ENCODE data around the gene FGD2.

The FGD2 gene

DNA sequence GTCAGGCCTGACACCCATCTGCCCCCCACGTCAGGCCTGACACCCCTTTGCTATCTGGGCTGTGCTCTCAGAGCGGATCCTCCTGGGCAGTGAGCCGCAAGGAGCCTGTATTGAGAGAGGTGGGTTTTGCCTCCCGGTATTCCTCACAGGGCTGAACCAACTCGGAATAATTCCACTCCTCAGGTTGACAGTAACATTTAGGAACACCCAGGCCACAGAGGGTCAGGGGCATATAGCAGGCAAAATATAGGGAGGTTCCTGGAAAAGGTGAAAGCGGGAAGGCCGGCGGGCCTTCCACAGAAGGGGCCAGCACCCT is 6.8 kb upstream of the FGD2 start:
- Mint-ChIP-seq H3K4me3 (no peak overlapping the region), H3K36me3 (no peaks in the 10 kb centered on the region), H3K9me3 (no peaks in the 10 kb centered on the region), H3K4me1 (peaks cover 28% of the 10 kb centered on the region), H3K27me3 (no peaks in the 10 kb centered on the region), H3K27ac (no peak overlapping the region)
- ATAC-seq (ENCODE audit: low read depth) (no peak), DNase-seq (ENCODE audit: low spot score in 2 of 2) (no peak)

DNA sequence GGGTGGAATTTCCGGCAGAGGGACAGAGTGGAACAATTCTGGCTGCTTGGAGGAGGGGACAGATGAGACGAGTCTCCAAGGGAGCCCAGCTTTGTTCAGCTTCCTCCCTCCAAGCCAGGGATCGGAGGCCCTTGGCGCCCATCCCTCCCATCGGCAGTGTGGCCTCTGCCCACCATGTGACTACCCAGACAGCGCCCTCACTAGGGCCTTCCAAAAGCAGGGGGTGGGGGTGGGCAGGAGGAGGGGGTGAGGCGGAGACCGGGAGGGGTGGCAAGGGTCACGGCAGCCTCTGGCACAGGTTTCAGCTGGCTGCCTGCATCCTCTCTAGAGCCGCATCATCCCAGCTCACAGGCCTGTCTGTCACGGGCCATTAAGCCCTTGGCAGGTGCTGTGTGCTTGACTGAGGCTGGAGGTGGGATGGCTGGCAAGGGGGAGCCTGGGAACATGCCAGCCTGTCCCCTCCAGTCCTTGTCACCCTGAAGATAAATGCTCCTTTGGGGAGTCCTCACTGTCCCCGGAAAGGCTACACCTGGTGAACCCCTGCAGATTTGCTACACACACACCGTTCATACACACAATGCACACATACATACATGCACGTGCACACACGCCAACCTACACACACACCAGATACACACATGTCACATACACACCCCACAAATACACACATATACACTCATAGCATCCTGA is 6.2 kb upstream of the FGD2 start:
- Mint-ChIP-seq H3K9me3 (no peaks in the 10 kb centered on the region), H3K4me1 (peaks cover 32% of the 10 kb centered on the region), H3K27ac (no peak overlapping the region), H3K4me3 (no peak overlapping the region), H3K36me3 (no peaks in the 10 kb centered on the region), H3K27me3 (no peaks in the 10 kb centered on the region)
- DNase-seq (ENCODE audit: low spot score in 2 of 2) (no peak), ATAC-seq (ENCODE audit: low read depth) (no peak)

- DNase-seq (ENCODE audit: low spot score in 2 of 2) (no peak), ATAC-seq (ENCODE audit: low read depth) (no peak)
- Mint-ChIP-seq H3K36me3 (no peaks in the 10 kb centered on the region), H3K27me3 (no peaks in the 10 kb centered on the region), H3K27ac (no peak overlapping the region), H3K4me1 (peaks cover 35% of the 10 kb centered on the region), H3K9me3 (no peaks in the 10 kb centered on the region), H3K4me3 (no peak overlapping the region)
Measured at GRCh38 chr6:36999751-37000125, 5.7 kb upstream of the FGD2 start.

GRCh38 chr6:37004044-37004980 is 1.1 kb upstream of the FGD2 start:
- peak; percentile 64 for ATAC-seq (ENCODE audit: low read depth)
- H3K27ac Mint-ChIP-seq: peak overlapping the region; percentile 77
- H3K36me3 Mint-ChIP-seq: peaks cover 17% of the 10 kb centered on the region
- no peaks in the 10 kb centered on the region for H3K27me3 Mint-ChIP-seq
- peak overlapping the region; percentile 79 for H3K4me3 Mint-ChIP-seq
- H3K4me1 Mint-ChIP-seq: peaks cover 46% of the 10 kb centered on the region
- peak in 1 of 2 donors; percentile 49 for DNase-seq (ENCODE audit: low spot score in 2 of 2)
- H3K9me3 Mint-ChIP-seq: no peaks in the 10 kb centered on the region

- no peaks in the 10 kb centered on the region for H3K9me3 Mint-ChIP-seq
- H3K4me1 Mint-ChIP-seq: peaks cover 49% of the 10 kb centered on the region
- peak overlapping the region; percentile 77 for H3K27ac Mint-ChIP-seq
- H3K4me3 Mint-ChIP-seq: peak overlapping the region; percentile 99
- H3K27me3 Mint-ChIP-seq: no peaks in the 10 kb centered on the region
- ATAC-seq (ENCODE audit: low read depth) (peak; percentile 6), DNase-seq (ENCODE audit: low spot score in 2 of 2) (no peak)
- peaks cover 22% of the 10 kb centered on the region for H3K36me3 Mint-ChIP-seq
Measured at GRCh38 chr6:37005827-37006567, 542 bp downstream of the FGD2 start.

- no peak for ATAC-seq (ENCODE audit: low read depth)
- H3K36me3 Mint-ChIP-seq: peaks cover 28% of the 10 kb centered on the region
- peaks cover 47% of the 10 kb centered on the region for H3K4me1 Mint-ChIP-seq
- no peaks in the 10 kb centered on the region for H3K27me3 Mint-ChIP-seq
- DNase-seq (ENCODE audit: low spot score in 2 of 2): no peak
- H3K27ac Mint-ChIP-seq: peak overlapping the region; percentile 77
- H3K9me3 Mint-ChIP-seq: no peaks in the 10 kb centered on the region
- H3K4me3 Mint-ChIP-seq: peak overlapping the region; percentile 99
Measured at GRCh38 chr6:37006793-37007339, 1.4 kb downstream of the FGD2 start.

GRCh38 chr6:37007340-37008043 is 2.0 kb downstream of the FGD2 start:
- ATAC-seq (ENCODE audit: low read depth) (peak; percentile 62), DNase-seq (ENCODE audit: low spot score in 2 of 2) (peak; percentile 47 to 54)
- H3K27ac Mint-ChIP-seq: peak overlapping the region; percentile 77
- H3K27me3 Mint-ChIP-seq: no peaks in the 10 kb centered on the region
- no peaks in the 10 kb centered on the region for H3K9me3 Mint-ChIP-seq
- H3K36me3 Mint-ChIP-seq: peaks cover 31% of the 10 kb centered on the region
- peaks cover 41% of the 10 kb centered on the region for H3K4me1 Mint-ChIP-seq
- H3K4me3 Mint-ChIP-seq: peak overlapping the region; percentile 99

- no peaks in the 10 kb centered on the region for H3K27me3 Mint-ChIP-seq
- H3K36me3 Mint-ChIP-seq: peaks cover 32% of the 10 kb centered on the region
- ATAC-seq (ENCODE audit: low read depth) (no peak), DNase-seq (ENCODE audit: low spot score in 2 of 2) (no peak)
- peak overlapping the region; percentile 99 for H3K4me3 Mint-ChIP-seq
- no peaks in the 10 kb centered on the region for H3K9me3 Mint-ChIP-seq
- H3K4me1 Mint-ChIP-seq: peaks cover 34% of the 10 kb centered on the region
- no peak overlapping the region for H3K27ac Mint-ChIP-seq
Measured at GRCh38 chr6:37008484-37009465, 3.3 kb downstream of the FGD2 start.

GRCh38 chr6:37010402-37010892 is 5.0 kb downstream of the FGD2 start:
- Mint-ChIP-seq H3K4me3 (no peak overlapping the region), H3K36me3 (peaks cover 32% of the 10 kb centered on the region), H3K4me1 (peaks cover 28% of the 10 kb centered on the region), H3K27ac (no peak overlapping the region), H3K27me3 (no peaks in the 10 kb centered on the region), H3K9me3 (no peaks in the 10 kb centered on the region)
- DNase-seq (ENCODE audit: low spot score in 2 of 2) (no peak), ATAC-seq (ENCODE audit: low read depth) (no peak)

GRCh38 chr6:37011656-37012378 is 6.4 kb downstream of the FGD2 start:
- ATAC-seq (ENCODE audit: low read depth) (no peak), DNase-seq (ENCODE audit: low spot score in 2 of 2) (no peak)
- Mint-ChIP-seq H3K36me3 (peaks cover 31% of the 10 kb centered on the region), H3K27me3 (no peaks in the 10 kb centered on the region), H3K4me1 (peaks cover 24% of the 10 kb centered on the region), H3K9me3 (no peaks in the 10 kb centered on the region), H3K4me3 (no peak overlapping the region), H3K27ac (no peak overlapping the region)

- no peak for ATAC-seq (ENCODE audit: low read depth)
- Mint-ChIP-seq H3K27ac (no peak overlapping the region), H3K4me1 (peaks cover 20% of the 10 kb centered on the region), H3K4me3 (no peak overlapping the region), H3K27me3 (no peaks in the 10 kb centered on the region), H3K36me3 (peaks cover 23% of the 10 kb centered on the region), H3K9me3 (no peaks in the 10 kb centered on the region)
- no peak for DNase-seq (ENCODE audit: low spot score in 2 of 2)
Measured at GRCh38 chr6:37013516-37014491, 8.3 kb downstream of the FGD2 start.
